Measurements from ENCODE around the gene SLC2A9. TPM values are rescaled to one million over a fixed set of nuclear protein-coding genes. Genes with fewer than 3 reads are reported as not detected.
"Not testable (repeated sequence)": the region's sequence is repeated elsewhere in the genome, so short reads cannot be mapped to it uniquely, and the experiment has no call there.

SLC2A9 gene
- total RNA-seq, 4 donors from 2014 or later: 0.19 to 0.89 (median 0.62) TPM

DNA sequence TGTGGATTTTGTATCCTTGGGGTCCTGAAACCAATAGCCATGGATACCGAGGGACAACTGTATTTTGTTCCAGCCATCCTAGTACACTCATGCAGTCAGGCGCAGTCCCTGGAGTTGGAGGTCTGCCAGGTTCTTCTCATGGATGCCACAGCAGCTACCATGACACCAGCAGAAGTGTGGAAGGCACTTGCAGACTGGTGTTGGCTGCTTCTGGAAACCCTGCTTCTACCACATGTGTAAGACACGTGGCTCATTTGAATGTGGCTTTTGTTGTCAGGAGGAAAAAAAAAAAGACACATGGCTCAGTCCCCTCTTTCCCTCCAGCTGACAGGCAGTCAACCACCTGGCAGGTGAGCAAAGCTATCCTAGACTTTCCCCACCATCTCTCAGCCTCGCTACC is 220.4 kb downstream of the SLC2A9 start:
- in situ Hi-C loops (cut with MboI; ENCODE audit: low sequenced_read_pairs in 4 of 4): no loop called here
- no peaks in the 10 kb centered on the region for H3K36me3 ChIP-seq
- no peak overlapping the region for H3K27ac ChIP-seq
- no peak overlapping the region for H3K4me3 ChIP-seq
- intact Hi-C loops (cut with DNase I; ENCODE audit: low total_unique reads): no loop called here
- TF ChIP-seq POLR2A (IDR thresholded peaks at IDR 0.05) (no peak), CTCF (IDR thresholded peaks at IDR 0.05 in 4 of 5, conservative IDR thresholded peaks at IDR 0.05 in 1 of 5) (no peak)
- H3K9me3 ChIP-seq: no peaks in the 10 kb centered on the region
- ATAC-seq: no peak
- DNase-seq: no peak
- H3K4me1 ChIP-seq: no peaks in the 10 kb centered on the region
- H3K27me3 ChIP-seq: peaks cover 0 to 2% (median 0%) of the 10 kb centered on the region in 3 donors

DNA sequence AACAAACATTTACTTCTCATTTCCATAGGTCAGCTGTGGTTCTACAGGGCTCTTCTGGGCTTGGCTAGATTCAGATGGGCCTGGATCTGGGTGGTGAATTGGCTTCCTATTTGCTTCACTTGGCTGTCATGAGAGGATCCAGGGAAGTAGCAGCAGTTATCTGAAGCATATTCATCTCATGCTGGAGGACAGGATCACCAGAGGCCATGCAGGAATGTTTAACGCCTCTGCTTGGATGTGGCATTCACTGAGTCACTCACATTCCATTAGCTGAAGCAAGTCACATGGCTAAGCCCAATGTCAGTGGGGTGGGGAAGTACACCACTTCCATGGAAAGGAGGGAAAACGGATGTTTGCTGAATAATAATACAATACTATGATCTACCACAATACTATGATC is 224.7 kb downstream of the SLC2A9 start:
- H3K4me3 ChIP-seq; H3K4me1 ChIP-seq; H3K27ac ChIP-seq; DNase-seq; H3K36me3 ChIP-seq; in situ Hi-C loops (cut with MboI; ENCODE audit: low sequenced_read_pairs in 4 of 4); intact Hi-C loops (cut with DNase I; ENCODE audit: low total_unique reads); H3K9me3 ChIP-seq; H3K27me3 ChIP-seq; ATAC-seq: not testable (repeated sequence)

DNA sequence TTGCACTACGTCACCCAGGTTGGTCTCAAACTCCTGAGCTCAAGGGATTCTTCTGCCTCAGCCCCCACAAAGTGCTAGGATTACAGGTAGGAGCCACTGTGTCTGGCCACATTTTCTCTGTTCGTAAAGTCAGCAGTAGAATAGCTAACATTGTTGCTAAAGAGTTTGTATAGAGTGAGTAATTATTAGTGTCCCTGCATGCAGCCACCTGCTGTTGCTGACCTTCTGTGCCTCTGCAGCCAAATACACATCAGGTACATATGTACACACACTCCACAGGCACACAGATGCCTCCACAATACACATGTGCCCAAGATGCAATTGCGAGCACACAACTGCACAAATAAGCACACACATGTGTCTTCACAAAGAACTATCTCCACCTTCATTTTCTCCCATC is 228.9 kb downstream of the SLC2A9 start:
- intact Hi-C loops (cut with DNase I; ENCODE audit: low total_unique reads): no loop called here
- Histone ChIP-seq H3K36me3 (no peaks in the 10 kb centered on the region), H3K4me1 (no peaks in the 10 kb centered on the region), H3K27me3 (no peaks in the 10 kb centered on the region), H3K27ac (no peak overlapping the region), H3K9me3 (no peaks in the 10 kb centered on the region), H3K4me3 (no peak overlapping the region)
- ATAC-seq (no peak), DNase-seq (no peak)
- no peak for TF ChIP-seq POLR2A (IDR thresholded peaks at IDR 0.05)
- no peak for TF ChIP-seq CTCF (IDR thresholded peaks at IDR 0.05 in 4 of 5, conservative IDR thresholded peaks at IDR 0.05 in 1 of 5)
- in situ Hi-C loops (cut with MboI; ENCODE audit: low sequenced_read_pairs in 4 of 4): no loop called here

DNA sequence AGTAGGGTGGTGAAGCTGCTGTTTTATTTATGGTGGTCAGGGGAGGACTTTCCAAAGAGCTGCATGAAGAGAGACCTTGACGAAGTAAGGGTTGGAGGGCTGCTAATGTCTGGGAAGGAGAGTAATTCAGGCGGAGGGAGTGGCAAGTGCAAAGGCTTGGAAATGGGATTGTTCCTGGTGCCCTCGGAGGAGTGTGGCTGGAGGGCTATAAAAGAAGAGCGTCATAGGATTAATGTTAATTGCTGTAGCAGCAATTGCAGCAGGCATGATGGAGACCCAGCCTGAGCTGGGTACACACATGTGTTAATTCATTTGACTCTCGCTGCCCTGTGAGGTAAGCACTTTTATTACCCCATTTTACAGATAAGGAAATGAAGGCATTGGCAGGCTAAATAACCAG is 235.4 kb downstream of the SLC2A9 start:
- in situ Hi-C loops (cut with MboI; ENCODE audit: low sequenced_read_pairs in 4 of 4); H3K27ac ChIP-seq; DNase-seq; H3K9me3 ChIP-seq; ATAC-seq; H3K36me3 ChIP-seq; intact Hi-C loops (cut with DNase I; ENCODE audit: low total_unique reads); H3K4me3 ChIP-seq; H3K4me1 ChIP-seq: not testable (repeated sequence)
- peaks cover 12 to 13% (median 13%) of the 10 kb centered on the region in 3 donors for H3K27me3 ChIP-seq

DNA sequence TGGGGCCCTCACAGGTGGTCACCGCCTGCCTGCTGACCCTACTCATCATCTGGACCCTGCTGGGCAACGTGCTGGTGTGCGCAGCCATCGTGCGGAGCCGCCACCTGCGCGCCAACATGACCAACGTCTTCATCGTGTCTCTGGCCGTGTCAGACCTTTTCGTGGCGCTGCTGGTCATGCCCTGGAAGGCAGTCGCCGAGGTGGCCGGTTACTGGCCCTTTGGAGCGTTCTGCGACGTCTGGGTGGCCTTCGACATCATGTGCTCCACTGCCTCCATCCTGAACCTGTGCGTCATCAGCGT is 239.2 kb downstream of the SLC2A9 start:
- ATAC-seq (no peak), DNase-seq (no peak)
- TF ChIP-seq CTCF (IDR thresholded peaks at IDR 0.05 in 4 of 5, conservative IDR thresholded peaks at IDR 0.05 in 1 of 5): no peak
- TF ChIP-seq POLR2A (IDR thresholded peaks at IDR 0.05): no peak
- Histone ChIP-seq H3K9me3 (no peaks in the 10 kb centered on the region), H3K4me3 (no peak overlapping the region), H3K4me1 (no peaks in the 10 kb centered on the region), H3K36me3 (no peaks in the 10 kb centered on the region), H3K27me3 (peaks cover 19 to 21% (median 20%) of the 10 kb centered on the region in 3 donors), H3K27ac (no peak overlapping the region)
- intact Hi-C loops (cut with DNase I; ENCODE audit: low total_unique reads): no loop called here
- in situ Hi-C loops (cut with MboI; ENCODE audit: low sequenced_read_pairs in 4 of 4): no loop called here

DNA sequence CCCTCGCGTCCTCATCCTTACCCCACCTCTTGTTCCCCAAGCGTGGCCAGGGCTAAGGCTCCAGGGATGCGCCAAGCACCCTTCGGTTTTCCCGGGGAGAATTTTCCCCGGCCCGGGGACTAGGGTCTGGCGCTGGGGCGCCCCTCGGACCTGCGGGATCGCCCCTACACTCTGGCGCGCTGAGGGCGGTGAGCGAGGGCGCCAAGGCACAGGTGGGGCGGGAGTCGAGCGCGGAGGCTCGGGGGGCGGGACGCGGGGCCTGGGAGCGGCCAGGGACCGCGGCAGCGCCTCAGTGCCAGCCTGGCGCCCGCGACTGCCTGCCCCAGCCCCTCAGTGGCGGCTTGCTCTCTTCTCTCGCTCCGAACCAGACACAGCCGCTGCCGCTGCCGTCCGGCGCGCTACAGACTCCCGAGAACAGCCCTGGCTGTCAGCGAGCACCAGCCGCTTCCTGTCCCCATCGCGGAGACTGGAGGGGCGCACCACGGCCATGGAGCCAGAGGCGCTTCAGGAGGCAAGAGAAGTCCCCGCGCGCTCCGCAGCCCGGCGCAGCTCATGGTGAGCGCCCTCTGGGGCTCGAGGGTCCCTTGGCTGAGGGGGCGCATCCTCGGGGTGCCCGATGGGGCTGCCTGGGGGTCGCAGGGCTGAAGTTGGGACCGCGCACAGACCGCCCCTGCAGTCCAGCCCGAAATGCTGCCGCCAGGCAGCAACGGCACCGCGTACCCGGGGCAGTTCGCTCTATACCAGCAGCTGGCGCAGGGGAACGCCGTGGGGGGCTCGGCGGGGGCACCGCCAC is 239.8 kb downstream of the SLC2A9 start, which contains the start of gene DRD5:
Gene DRD5, plus strand, starts transcription at position 292 of the 793 bp plus-strand sequence. Its CDS starts 396 bp downstream, at position 688.
- Histone ChIP-seq H3K36me3 (no peaks in the 10 kb centered on the region), H3K27ac (no peak within 1 kb of the TSS), H3K27me3 (peaks cover 19 to 21% (median 20%) of the 10 kb centered on the region in 3 donors), H3K4me1 (no peaks in the 10 kb centered on the region), H3K4me3 (no peak within 1 kb of the TSS), H3K9me3 (no peaks in the 10 kb centered on the region)
- DNase-seq (no peak), ATAC-seq (no peak)
- in situ Hi-C loops (cut with MboI; ENCODE audit: low sequenced_read_pairs in 4 of 4) (no loop called here), intact Hi-C loops (cut with DNase I; ENCODE audit: low total_unique reads) (no loop called here)
- TF ChIP-seq CTCF (IDR thresholded peaks at IDR 0.05 in 4 of 5, conservative IDR thresholded peaks at IDR 0.05 in 1 of 5) (no peak), POLR2A (IDR thresholded peaks at IDR 0.05) (no peak)

Data from gastrocnemius medialis (tissue), 4 donors.